Measurements from ENCODE around the gene ST7.
"Not testable (repeated sequence)": the region's sequence is repeated elsewhere in the genome, so short reads cannot be mapped to it uniquely, and the experiment has no call there.

Gene ST7

GRCh38 chr7:117110480-117111315, 157.4 kb downstream of the ST7 start:
- Mint-ChIP-seq H3K27ac (peak overlapping the region; percentile 91), H3K4me1 (ENCODE audit: low read depth) (peaks cover 48% of the 10 kb centered on the region), H3K9me3 (peaks cover 6% of the 10 kb centered on the region), H3K36me3 (ENCODE audit: low read depth) (peaks cover 14% of the 10 kb centered on the region), H3K27me3 (no peaks in the 10 kb centered on the region), H3K4me3 (peak overlapping the region; percentile 61)

GRCh38 chr7:117111535-117111934, 158.2 kb downstream of the ST7 start:
- peaks cover 6% of the 10 kb centered on the region for H3K9me3 Mint-ChIP-seq
- H3K27ac Mint-ChIP-seq = no peak overlapping the region
- no peak overlapping the region for H3K4me3 Mint-ChIP-seq
- H3K36me3 Mint-ChIP-seq (ENCODE audit: low read depth) = peaks cover 14% of the 10 kb centered on the region
- peaks cover 48% of the 10 kb centered on the region for H3K4me1 Mint-ChIP-seq (ENCODE audit: low read depth)
- no peaks in the 10 kb centered on the region for H3K27me3 Mint-ChIP-seq

DNA sequence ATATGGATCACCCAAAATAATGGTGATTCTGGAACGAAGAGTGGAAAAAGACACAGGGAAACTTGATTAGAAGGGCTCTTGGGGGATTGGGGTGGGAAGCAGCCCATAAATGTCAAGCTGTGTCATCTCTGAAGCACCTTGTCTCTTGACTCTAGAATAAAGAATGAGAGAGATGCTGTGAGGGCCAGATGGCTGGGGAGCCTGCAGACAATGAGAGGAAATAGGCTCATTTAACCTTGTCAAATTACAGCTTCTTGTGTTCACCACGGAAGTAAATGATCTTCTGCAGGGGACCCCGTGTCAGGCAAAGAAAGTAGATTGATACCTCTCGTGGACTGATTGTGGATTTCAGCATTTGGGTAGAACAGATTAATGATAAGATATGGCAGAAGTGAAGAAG, 159.3 kb downstream of the ST7 start:
- Mint-ChIP-seq H3K27me3 (no peaks in the 10 kb centered on the region), H3K4me3 (no peak overlapping the region), H3K9me3 (peaks cover 6% of the 10 kb centered on the region), H3K4me1 (ENCODE audit: low read depth) (peaks cover 48% of the 10 kb centered on the region), H3K36me3 (ENCODE audit: low read depth) (peaks cover 14% of the 10 kb centered on the region), H3K27ac (no peak overlapping the region)

DNA sequence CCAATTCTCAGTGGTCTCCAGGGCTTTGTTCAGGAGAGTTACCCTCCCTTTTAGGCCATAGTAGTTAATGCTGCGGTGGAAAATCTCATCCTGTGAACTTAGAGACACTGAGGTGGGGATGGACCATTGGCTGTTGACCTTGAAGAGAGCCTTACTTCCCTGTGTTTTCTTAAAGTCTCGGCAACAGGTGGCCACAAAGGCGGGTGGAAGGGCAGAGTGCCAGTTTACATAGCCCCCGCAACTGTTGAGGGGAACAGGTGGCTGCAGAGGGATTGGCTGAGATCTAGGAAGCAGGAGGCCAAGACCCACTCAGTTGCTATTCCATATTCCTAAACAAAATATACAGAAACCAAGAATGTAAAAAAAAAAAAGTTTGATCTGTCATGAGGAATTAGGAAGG, 160.6 kb downstream of the ST7 start:
- peaks cover 6% of the 10 kb centered on the region for H3K9me3 Mint-ChIP-seq
- H3K4me1 Mint-ChIP-seq (ENCODE audit: low read depth) = peaks cover 36% of the 10 kb centered on the region
- H3K27ac Mint-ChIP-seq = no peak overlapping the region
- peaks cover 5% of the 10 kb centered on the region for H3K36me3 Mint-ChIP-seq (ENCODE audit: low read depth)
- H3K27me3 Mint-ChIP-seq = peaks cover 3% of the 10 kb centered on the region
- H3K4me3 Mint-ChIP-seq = no peak overlapping the region

- Mint-ChIP-seq H3K4me1 (ENCODE audit: low read depth) (peaks cover 32% of the 10 kb centered on the region), H3K27me3 (peaks cover 3% of the 10 kb centered on the region), H3K4me3 (no peak overlapping the region), H3K36me3 (ENCODE audit: low read depth) (peaks cover under 1% of the 10 kb centered on the region), H3K27ac (no peak overlapping the region), H3K9me3 (peaks cover 2% of the 10 kb centered on the region)
These were observed 161.0 kb downstream of the ST7 start for GRCh38 chr7:117114272-117114671.

- no peak overlapping the region for H3K27ac Mint-ChIP-seq
- peaks cover 3% of the 10 kb centered on the region for H3K27me3 Mint-ChIP-seq
- no peaks in the 10 kb centered on the region for H3K9me3 Mint-ChIP-seq
- no peak overlapping the region for H3K4me3 Mint-ChIP-seq
- peaks cover 6% of the 10 kb centered on the region for H3K36me3 Mint-ChIP-seq (ENCODE audit: low read depth)
- peaks cover 12% of the 10 kb centered on the region for H3K4me1 Mint-ChIP-seq (ENCODE audit: low read depth)
These were observed 162.9 kb downstream of the ST7 start for GRCh38 chr7:117116211-117116610.

- H3K9me3 Mint-ChIP-seq = no peaks in the 10 kb centered on the region
- H3K4me1 Mint-ChIP-seq (ENCODE audit: low read depth) = peaks cover 8% of the 10 kb centered on the region
- peaks cover 6% of the 10 kb centered on the region for H3K36me3 Mint-ChIP-seq (ENCODE audit: low read depth)
- no peak overlapping the region for H3K27ac Mint-ChIP-seq
- H3K4me3 Mint-ChIP-seq = no peak overlapping the region
- H3K27me3 Mint-ChIP-seq = peaks cover 3% of the 10 kb centered on the region
These were observed 163.9 kb downstream of the ST7 start for GRCh38 chr7:117117172-117117571.

GRCh38 chr7:117118579-117119180, 165.4 kb downstream of the ST7 start:
- H3K27ac Mint-ChIP-seq = no peak overlapping the region
- H3K4me3 Mint-ChIP-seq = no peak overlapping the region
- peaks cover 6% of the 10 kb centered on the region for H3K36me3 Mint-ChIP-seq (ENCODE audit: low read depth)
- no peaks in the 10 kb centered on the region for H3K9me3 Mint-ChIP-seq
- H3K4me1 Mint-ChIP-seq (ENCODE audit: low read depth) = peaks cover 4% of the 10 kb centered on the region
- peaks cover 3% of the 10 kb centered on the region for H3K27me3 Mint-ChIP-seq

DNA sequence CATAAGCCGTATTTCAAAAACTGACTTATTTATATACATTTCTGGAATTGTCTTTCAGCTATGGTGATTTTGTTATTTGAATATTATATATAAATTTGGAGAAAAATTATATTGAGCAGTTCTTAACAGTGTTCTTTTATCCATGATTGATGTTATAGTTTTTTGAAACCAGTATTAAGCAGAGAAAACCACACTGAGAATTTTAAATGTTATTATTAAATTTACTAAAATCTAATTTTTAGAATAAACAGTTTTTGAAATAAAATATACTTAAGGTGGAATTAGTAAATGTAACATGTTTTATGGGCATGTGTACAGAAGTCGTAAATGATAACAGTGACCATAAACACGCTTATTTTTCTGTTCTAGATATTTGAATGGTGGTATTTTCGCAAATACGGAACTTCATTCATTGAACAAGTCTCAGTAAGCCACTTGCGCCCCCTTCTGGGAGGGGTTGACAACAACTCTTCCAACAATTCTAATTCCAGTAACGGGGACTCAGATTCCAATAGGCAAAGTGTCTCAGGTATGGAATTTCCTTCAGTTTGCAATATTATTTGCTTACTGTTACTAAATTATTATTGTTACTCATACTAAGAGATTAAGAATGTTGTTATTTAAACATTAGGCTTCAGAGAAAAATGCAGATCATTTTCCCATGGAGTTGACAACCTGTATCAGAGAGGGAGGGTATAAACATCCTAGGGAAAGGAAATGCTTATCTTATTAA, 166.1 kb downstream of the ST7 start:
- Mint-ChIP-seq H3K4me3 (no peak overlapping the region), H3K36me3 (ENCODE audit: low read depth) (peaks cover 6% of the 10 kb centered on the region), H3K27me3 (peaks cover 3% of the 10 kb centered on the region), H3K4me1 (ENCODE audit: low read depth) (peaks cover 5% of the 10 kb centered on the region), H3K27ac (no peak overlapping the region), H3K9me3 (no peaks in the 10 kb centered on the region)

- not testable (repeated sequence) for H3K27me3 Mint-ChIP-seq; H3K4me3 Mint-ChIP-seq; H3K36me3 Mint-ChIP-seq (ENCODE audit: low read depth); H3K9me3 Mint-ChIP-seq
- H3K27ac Mint-ChIP-seq = peak overlapping the region; percentile 75
- peaks cover 13% of the 10 kb centered on the region for H3K4me1 Mint-ChIP-seq (ENCODE audit: low read depth)
These were observed 167.0 kb downstream of the ST7 start for GRCh38 chr7:117120321-117120720.

DNA sequence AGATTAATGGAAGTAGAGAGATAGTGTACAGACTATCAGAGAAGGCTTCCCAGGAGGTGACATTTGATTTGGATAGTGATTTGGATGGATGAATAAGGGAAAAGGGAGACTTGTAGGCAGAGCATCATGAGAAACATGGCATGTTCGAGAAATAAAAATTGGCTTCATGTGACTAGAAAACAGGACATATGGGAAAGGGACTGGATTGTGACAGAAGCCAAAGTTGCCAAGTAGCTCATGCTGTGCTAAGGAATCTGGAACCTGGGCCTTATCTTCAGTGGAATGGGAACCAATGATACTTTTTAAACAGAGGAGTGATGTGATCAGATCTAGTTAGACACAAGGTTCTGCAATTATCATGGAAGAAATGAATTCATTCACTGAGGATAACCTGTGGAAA, 168.7 kb downstream of the ST7 start:
- H3K9me3 Mint-ChIP-seq; H3K27me3 Mint-ChIP-seq; H3K27ac Mint-ChIP-seq; H3K4me3 Mint-ChIP-seq; H3K36me3 Mint-ChIP-seq (ENCODE audit: low read depth): not testable (repeated sequence)
- H3K4me1 Mint-ChIP-seq (ENCODE audit: low read depth) = peaks cover 13% of the 10 kb centered on the region

GRCh38 chr7:117122536-117122935, 169.2 kb downstream of the ST7 start:
- no peak overlapping the region for H3K27ac Mint-ChIP-seq
- no peak overlapping the region for H3K4me3 Mint-ChIP-seq
- peaks cover 13% of the 10 kb centered on the region for H3K4me1 Mint-ChIP-seq (ENCODE audit: low read depth)
- peaks cover 3% of the 10 kb centered on the region for H3K27me3 Mint-ChIP-seq
- H3K9me3 Mint-ChIP-seq = no peaks in the 10 kb centered on the region
- H3K36me3 Mint-ChIP-seq (ENCODE audit: low read depth) = peaks cover 6% of the 10 kb centered on the region

GRCh38 chr7:117123311-117123926, 170.1 kb downstream of the ST7 start:
- Mint-ChIP-seq H3K27me3 (peaks cover 2% of the 10 kb centered on the region), H3K4me3 (no peak overlapping the region), H3K27ac (no peak overlapping the region), H3K36me3 (ENCODE audit: low read depth) (peaks cover 6% of the 10 kb centered on the region), H3K9me3 (no peaks in the 10 kb centered on the region), H3K4me1 (ENCODE audit: low read depth) (peaks cover 13% of the 10 kb centered on the region)

DNA sequence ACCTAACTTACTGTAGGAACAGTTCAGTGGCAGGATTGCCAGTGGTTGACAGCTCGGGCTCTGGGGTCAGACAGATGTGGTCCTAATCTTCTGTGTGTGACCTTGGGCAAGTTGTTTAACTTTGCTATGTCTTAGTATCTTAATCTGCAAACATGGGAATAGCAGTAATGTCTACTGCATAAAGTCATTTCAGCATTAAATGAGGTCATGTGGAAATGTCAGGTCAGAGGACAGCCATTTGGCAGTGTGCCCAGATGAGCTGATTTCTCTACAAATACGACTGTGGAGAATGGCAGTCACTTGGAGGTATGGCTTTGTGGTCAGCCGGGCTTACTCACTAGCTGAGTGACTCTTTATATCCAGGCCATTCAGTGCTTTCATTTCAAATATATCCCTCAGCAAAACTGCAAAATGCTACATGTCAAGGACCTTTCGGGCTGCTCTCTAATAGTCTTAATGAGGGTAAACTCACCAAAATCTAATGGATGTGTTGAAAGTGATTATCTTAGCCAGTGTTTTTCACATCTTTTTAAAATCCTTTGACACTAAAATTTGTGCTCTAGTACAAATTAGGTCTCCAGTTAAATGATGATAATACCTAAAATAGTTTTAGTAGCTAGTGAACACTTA, 171.4 kb downstream of the ST7 start:
- Mint-ChIP-seq H3K27me3 (no peaks in the 10 kb centered on the region), H3K9me3 (no peaks in the 10 kb centered on the region), H3K4me1 (ENCODE audit: low read depth) (peaks cover 13% of the 10 kb centered on the region), H3K36me3 (ENCODE audit: low read depth) (peaks cover 6% of the 10 kb centered on the region), H3K27ac (peak overlapping the region; percentile 71), H3K4me3 (peak overlapping the region; percentile 52)
